Measurements from ENCODE around the gene TERT.

GRCh38 chr5:1215320-1216096 lies 79.4 kb downstream of the TERT start:
- TF ChIP-seq RARB (CRISPR knock-in tag; IDR thresholded peaks at IDR 0.05) = no peak
- TF ChIP-seq PPARA (CRISPR knock-in tag; IDR thresholded peaks at IDR 0.05; ENCODE audit: borderline replicate concordance) = no peak
- no peak for TF ChIP-seq ESRRG (CRISPR knock-in tag; IDR thresholded peaks at IDR 0.05)
- TF ChIP-seq ARNTL (CRISPR knock-in tag; IDR thresholded peaks at IDR 0.05; ENCODE audit: borderline replicate concordance, low read depth) = no peak
- no peak for TF ChIP-seq SNAI2 (CRISPR knock-in tag; IDR thresholded peaks at IDR 0.05)
- no peak for TF ChIP-seq ISL1 (CRISPR knock-in tag; IDR thresholded peaks at IDR 0.05)
- TF ChIP-seq CSRNP3 (CRISPR knock-in tag; IDR thresholded peaks at IDR 0.05) = no peak
- TF ChIP-seq TCF4 (CRISPR knock-in tag; IDR thresholded peaks at IDR 0.05; ENCODE audit: borderline replicate concordance) = no peak

Data from SK-N-SH treated with all-trans-retinoic acid at 6 μM for 48 hours (cell line).